Glomerular visceral epithelial cell (primary cell): ENCODE results near the gene OR52R1.
"Not testable (repeated sequence)": the region's sequence is repeated elsewhere in the genome, so short reads cannot be mapped to it uniquely, and the experiment has no call there.

ENCODE experiments used
- DNase-seq: peaks from one replicate; pipeline ENCODE4 v3.0.0-alpha.2; 2016; ENCODE audit errors: extremely low spot score

The OR52R1 gene

GRCh38 chr11:4804280-4804679 lies at the start of gene OR52R1:
TSS of gene OR52R1 (minus strand) at chr11:4804380. CDS start at chr11:4804380, 0 bp downstream.
- no peak for DNase-seq

DNA sequence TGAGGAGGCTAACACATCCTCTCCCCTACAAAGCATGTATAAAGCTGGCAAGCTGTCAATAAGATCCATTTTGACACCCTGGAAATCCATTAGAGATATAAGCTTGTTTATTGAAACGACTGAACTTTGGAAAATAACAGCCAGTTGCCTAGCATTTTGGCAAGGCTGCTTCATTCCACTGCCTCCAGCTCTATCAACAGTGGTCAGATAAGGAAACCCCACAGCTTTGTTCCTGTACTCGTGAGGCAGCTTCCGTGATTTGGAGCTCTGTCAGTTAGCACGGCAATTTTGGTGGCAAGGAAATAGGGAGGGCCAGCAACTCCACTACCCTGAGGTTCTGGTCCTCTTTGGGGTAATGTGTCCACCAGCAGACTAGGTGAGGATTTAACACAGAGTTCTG lies 46.9 kb upstream of the OR52R1 start:
- no peak for DNase-seq

- DNase-seq, result no peak
These were observed 44.8 kb upstream of the OR52R1 start, which contains the start of gene OR51S1 for GRCh38 chr11:4848908-4849532. TSS of gene OR51S1 (minus strand) at chr11:4849208. CDS start at chr11:4849208, 0 bp downstream.

GRCh38 chr11:4839851-4840549 lies 35.8 kb upstream of the OR52R1 start:
- DNase-seq, result no peak

DNA sequence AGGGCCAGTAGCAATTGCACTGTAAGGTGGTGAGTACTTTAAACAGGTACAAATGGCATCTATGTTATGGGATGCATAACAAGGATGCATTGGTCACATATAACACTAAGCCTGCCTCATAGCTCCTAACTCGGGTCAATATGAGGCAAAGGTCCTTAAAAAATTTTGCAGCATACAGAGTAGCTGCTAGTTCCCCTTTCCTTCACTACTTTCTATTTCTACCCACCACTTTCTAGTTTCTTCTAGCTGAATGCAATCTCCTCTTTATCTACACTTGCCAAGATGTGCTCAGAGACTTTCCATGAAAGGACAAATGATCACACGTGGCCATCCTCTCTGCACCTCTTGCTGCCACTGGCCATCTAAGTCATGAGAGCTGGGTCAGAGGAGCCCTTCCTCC lies 26.7 kb upstream of the OR52R1 start:
- DNase-seq, result no peak

DNA sequence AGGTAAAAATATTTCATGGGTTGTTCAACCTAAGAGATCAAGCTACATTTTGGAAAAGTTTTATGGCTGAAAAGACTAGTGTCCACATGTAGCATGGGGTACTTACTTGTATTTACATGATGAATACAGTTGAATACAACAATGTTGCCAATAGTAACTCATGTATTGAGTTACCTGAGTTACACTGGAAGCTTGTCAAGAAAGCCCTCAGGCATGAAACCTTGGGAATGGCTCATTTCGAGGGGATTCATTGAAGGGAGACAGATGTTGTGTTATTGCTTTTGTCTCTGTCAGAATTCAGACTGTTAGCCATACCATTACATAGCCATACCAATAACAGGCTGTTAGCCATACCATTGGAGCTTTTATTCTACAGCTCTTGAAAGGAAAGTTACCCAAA lies 26.2 kb upstream of the OR52R1 start:
- DNase-seq, result no peak

DNA sequence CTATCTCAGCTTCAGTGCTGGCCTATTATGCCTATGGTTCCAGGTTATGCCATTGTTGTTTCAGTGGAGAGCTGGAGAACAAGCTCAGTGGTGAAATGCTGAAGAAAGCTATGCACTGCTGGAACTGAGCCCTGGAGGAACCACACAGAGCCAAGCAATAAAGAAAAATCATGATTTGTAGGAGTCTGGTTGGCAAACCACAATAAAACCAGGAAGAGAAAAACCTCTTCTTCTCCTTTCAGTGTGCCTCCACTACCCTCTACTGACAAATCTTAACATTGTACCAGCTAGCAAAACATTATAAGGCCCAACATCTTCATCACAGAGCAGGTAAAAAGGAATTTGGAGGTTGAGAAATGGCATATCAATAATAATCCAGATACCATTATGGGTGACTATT lies 22.2 kb upstream of the OR52R1 start:
- peak; percentile 0 for DNase-seq

GRCh38 chr11:4825132-4825531 lies 21.0 kb upstream of the OR52R1 start:
- no peak for DNase-seq

- DNase-seq, result no peak
These were observed 16.8 kb upstream of the OR52R1 start, which contains the start of gene OR51F2 for GRCh38 chr11:4821021-4821420. TSS of gene OR51F2 (plus strand) at chr11:4821321. CDS start at chr11:4821422, 101 bp downstream.

- DNase-seq, result no peak
These were observed 5.1 kb upstream of the OR52R1 start for GRCh38 chr11:4809246-4809645.

- DNase-seq, result no peak
These were observed 4.3 kb upstream of the OR52R1 start for GRCh38 chr11:4808476-4808875.

- not testable (repeated sequence) for DNase-seq
These were observed 2.9 kb downstream of the OR52R1 start for GRCh38 chr11:4801316-4801715.

DNA sequence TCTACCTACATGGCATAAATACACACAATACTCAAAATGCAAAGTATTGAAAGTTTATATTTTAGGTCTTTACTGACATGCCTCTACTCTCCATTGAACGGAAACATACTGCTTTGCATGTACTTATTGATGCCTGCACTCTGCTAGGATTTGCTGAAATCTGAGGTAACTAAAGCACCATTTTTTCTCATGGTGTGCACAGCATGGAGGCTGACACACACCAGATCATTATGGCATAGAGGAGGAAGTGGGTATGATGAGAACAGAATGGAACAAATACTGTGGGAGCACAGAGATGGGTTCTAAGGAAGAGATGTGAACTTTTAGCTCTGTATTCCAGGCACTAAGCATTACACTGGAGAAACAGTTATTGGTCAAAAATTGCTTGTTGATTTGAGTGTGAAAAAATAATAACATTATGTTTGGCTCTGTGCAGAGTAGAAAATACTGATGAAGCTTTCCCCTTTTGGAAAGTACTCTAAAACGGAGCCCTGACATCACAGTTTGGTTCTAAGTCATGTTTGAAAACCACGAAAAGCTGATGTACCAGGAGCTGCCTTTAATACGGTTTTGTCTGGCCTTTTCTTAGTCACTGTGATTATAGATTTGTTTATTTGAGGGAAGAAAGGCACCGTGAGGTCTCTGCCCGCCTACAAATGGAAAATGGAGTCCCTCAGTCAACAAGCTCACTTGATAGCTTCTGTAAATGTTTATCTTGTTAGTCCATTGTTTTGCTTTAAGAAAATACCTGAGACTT lies 5.6 kb downstream of the OR52R1 start:
- DNase-seq, result no peak

DNA sequence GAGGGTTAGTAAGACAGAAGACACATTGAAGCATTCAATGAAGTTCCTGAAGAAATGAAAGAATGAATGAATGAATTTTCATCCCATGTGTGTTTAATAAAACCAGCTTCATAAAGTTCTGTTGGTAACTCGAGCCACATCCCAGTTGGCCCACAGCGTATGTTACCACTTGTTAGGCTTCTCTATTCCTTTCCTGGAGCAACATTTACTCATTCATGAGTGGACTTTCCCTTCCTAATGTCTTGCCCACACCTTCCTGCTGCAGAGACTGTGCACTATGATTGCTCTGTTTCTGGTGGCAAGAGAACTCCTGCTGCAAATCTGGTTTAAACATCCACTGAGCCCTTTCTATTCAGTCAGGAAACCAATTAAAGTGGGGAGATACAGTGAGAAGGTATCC lies 7.0 kb downstream of the OR52R1 start:
- DNase-seq, result no peak

GRCh38 chr11:4782454-4782853 lies 21.7 kb downstream of the OR52R1 start:
- DNase-seq, result no peak

DNA sequence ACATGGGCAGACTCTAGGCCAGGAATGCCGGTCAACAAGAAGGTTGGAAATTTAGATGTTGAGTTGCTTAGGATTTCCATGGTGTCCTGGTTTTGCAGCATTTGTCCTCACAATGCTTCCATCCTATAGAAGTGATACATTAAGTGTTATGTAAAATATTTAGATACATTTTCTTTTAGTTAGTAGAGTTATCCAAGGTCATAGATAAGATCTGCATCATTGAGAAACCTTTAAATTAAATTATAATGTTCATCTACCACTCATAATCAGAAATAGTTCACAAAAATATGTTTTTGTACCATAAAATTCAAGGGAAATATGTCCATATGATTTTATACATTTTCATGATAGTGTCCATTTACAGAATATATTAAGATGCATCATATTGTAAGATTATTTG lies 34.3 kb downstream of the OR52R1 start, which contains the start of gene OR51F1:
TSS of gene OR51F1 (minus strand) at position 101 of the 400 bp plus-strand sequence. CDS start at position 101, 0 bp downstream.
- no peak for DNase-seq

- no peak for DNase-seq
These were observed 36.1 kb downstream of the OR52R1 start for GRCh38 chr11:4768094-4768493.

GRCh38 chr11:4766420-4767043 lies 37.6 kb downstream of the OR52R1 start:
- no peak for DNase-seq

- DNase-seq, result no peak
These were observed 41.1 kb downstream of the OR52R1 start for GRCh38 chr11:4763096-4763495.
